GM23338 (cell line): ENCODE results near the gene CTRB2. TPM values are rescaled to one million over a fixed set of nuclear protein-coding genes. Genes with fewer than 3 reads are reported as not detected.

ENCODE experiments used
- ATAC-seq: fragments of 200-7000 bp; cut with Tn5 transposase; 3 replicates; pipeline ENCODE4 v1.9.1; 2020
- DNase-seq: peaks from one replicate; pipeline ENCODE4 v3.0.0-alpha.2; 2015; ENCODE audit warnings: low spot score
- H2AFZ ChIP-seq: fragments of 200-600 bp; sonication (generic); 2 replicates; pipeline ENCODE4 v1.8.0; 2016; ENCODE audit warnings: antibody characterized with exemption, mild to moderate bottlenecking, moderate library complexity
- H3F3A ChIP-seq: fragments of 200-600 bp; sonication (generic); replicated peaks from 2 replicates; pipeline ENCODE4 v1.8.0; 2017; ENCODE audit warnings: antibody characterized with exemption, mixed run types, low read depth
- H3K27ac ChIP-seq: fragments of 200-600 bp; sonication (generic); 2 replicates; pipeline ENCODE4 v1.6.1; 2016; ENCODE audit warnings: low read depth
- H3K27me3 ChIP-seq: fragments of 200-600 bp; sonication (generic); 2 replicates; pipeline ENCODE4 v1.8.0; 2016; ENCODE audit warnings: mild to moderate bottlenecking, mixed run types, moderate library complexity; ENCODE audit not compliant: insufficient read depth
- H3K36me3 ChIP-seq: fragments of 200-600 bp; sonication (generic); 2 replicates; pipeline ENCODE4 v1.8.0; 2016; ENCODE audit warnings: mild to moderate bottlenecking; ENCODE audit not compliant: insufficient read depth
- H3K4me1 ChIP-seq: fragments of 200-600 bp; sonication (generic); 2 replicates; pipeline ENCODE4 v1.8.0; 2016; ENCODE audit warnings: mild to moderate bottlenecking, moderate library complexity; ENCODE audit not compliant: insufficient read depth
- H3K4me2 ChIP-seq: fragments of 200-600 bp; sonication (generic); 2 replicates; pipeline ENCODE4 v1.7.1; 2017; ENCODE audit warnings: mixed run types
- H3K4me3 ChIP-seq: fragments of 200-600 bp; sonication (generic); 2 replicates; pipeline ENCODE4 v1.6.1; 2016; ENCODE audit warnings: mixed run types
- H3K79me2 ChIP-seq: fragments of 200-600 bp; sonication (generic); replicated peaks from 2 replicates; pipeline ENCODE4 v1.8.0; 2017; ENCODE audit warnings: mild to moderate bottlenecking; ENCODE audit not compliant: insufficient read depth
- H3K9me2 ChIP-seq: fragments of 200-600 bp; sonication (generic); 2 replicates; pipeline ENCODE4 v1.8.0; 2017; ENCODE audit not compliant: insufficient read depth
- H4K20me1 ChIP-seq: fragments of 200-600 bp; sonication (generic); replicated peaks from 2 replicates; pipeline ENCODE4 v1.8.0; 2017; ENCODE audit warnings: mild to moderate bottlenecking; ENCODE audit not compliant: insufficient read depth
- H3K27ac Mint-ChIP-seq: 2 replicates; pipeline ENCODE4 v1.8.0; 2020; ENCODE audit warnings: inconsistent platforms, mild to moderate bottlenecking, moderate library complexity, mixed read lengths
- H3K27me3 Mint-ChIP-seq: 3 replicates; pipeline ENCODE4 v1.8.0; 2022; ENCODE audit warnings: low read depth, mild to moderate bottlenecking, moderate library complexity, mixed read lengths, inconsistent platforms; ENCODE audit not compliant: insufficient read depth, poor library complexity
- H3K36me3 Mint-ChIP-seq: 3 replicates; pipeline ENCODE4 v1.8.0; 2021; ENCODE audit warnings: low read depth, mild to moderate bottlenecking, inconsistent platforms, moderate library complexity, mixed read lengths
- H3K4me1 Mint-ChIP-seq: 3 replicates; pipeline ENCODE4 v1.8.0; 2020; ENCODE audit warnings: mild to moderate bottlenecking, inconsistent platforms, mixed read lengths
- H3K4me3 Mint-ChIP-seq: 3 replicates; pipeline ENCODE4 v1.8.0; 2021; ENCODE audit warnings: moderate library complexity, mild to moderate bottlenecking, inconsistent platforms, mixed read lengths
- H3K9me3 Mint-ChIP-seq: 3 replicates; pipeline ENCODE4 v1.8.0; 2020; ENCODE audit warnings: moderate library complexity, mild to moderate bottlenecking, inconsistent platforms, mixed read lengths
- CREB1 ChIP-seq: fragments of 250-450 bp; sonication (Bioruptor Pico); IDR thresholded peaks from 2 replicates; pipeline ENCODE4 v1.5.0; 2020; ENCODE audit warnings: low read depth, mild to moderate bottlenecking, moderate library complexity
- EZH2phosphoT487 ChIP-seq: fragments of 200-600 bp; sonication (generic); IDR thresholded peaks from one replicate; pipeline ENCODE4 v1.8.1; 2018; ENCODE audit warnings: antibody characterized with exemption; ENCODE audit not compliant: unreplicated experiment
- JUNB ChIP-seq: IDR thresholded peaks from one replicate; pipeline ENCODE4 v1.6.1; 2016; ENCODE audit warnings: antibody characterized with exemption; ENCODE audit not compliant: unreplicated experiment
- NANOG ChIP-seq: IDR thresholded peaks from 2 replicates; pipeline ENCODE4 v1.6.1; 2016; ENCODE audit warnings: antibody characterized with exemption, borderline replicate concordance
- POLR2AphosphoS5 ChIP-seq: IDR thresholded peaks from 2 replicates; pipeline ENCODE4 v1.6.1; 2016; ENCODE audit warnings: antibody characterized with exemption, low read depth
- ZNF331 ChIP-seq: fragments of 250-450 bp; sonication (Bioruptor Pico); IDR thresholded peaks from 2 replicates; pipeline ENCODE4 v1.5.0; 2020; ENCODE audit warnings: low read depth, mild to moderate bottlenecking, moderate library complexity
- polyA plus RNA-seq: library from polyadenylated mRNA; unstranded; fragments of >200 nt; fragmentation: Nextera tagmentation; extraction: Ambion mirVana; gene quantifications from 2 replicates; pipeline ENCODE4 v1.2.1, GENCODE V29; 2016
- total RNA-seq: library from RNA; depleted of rRNA; stranded (reverse); fragments of >200 nt; shearing (Covaris generic); gene quantifications from 2 replicates; pipeline ENCODE4 v1.2.3, GENCODE V29; 2014
- TF ChIP-seq, protein P1 (sequence below): IDR thresholded peaks from 2 replicates; pipeline ENCODE4 v1.6.1; 2016; ENCODE audit warnings: antibody characterized with exemption
- TF ChIP-seq, protein P2 (sequence below): IDR thresholded peaks from one replicate; pipeline ENCODE4 v1.6.1; 2018; ENCODE audit warnings: antibody characterized with exemption; ENCODE audit not compliant: unreplicated experiment
- TF ChIP-seq, protein P3 (sequence below): fragments of 250-450 bp; sonication (Bioruptor Pico); IDR thresholded peaks from 2 replicates; pipeline ENCODE4 v1.5.0; 2020; ENCODE audit warnings: mild to moderate bottlenecking, moderate library complexity

The CTRB2 gene
- total and polyA plus RNA-seq, 2 experiments from 2014 or later: not detected

DNA sequence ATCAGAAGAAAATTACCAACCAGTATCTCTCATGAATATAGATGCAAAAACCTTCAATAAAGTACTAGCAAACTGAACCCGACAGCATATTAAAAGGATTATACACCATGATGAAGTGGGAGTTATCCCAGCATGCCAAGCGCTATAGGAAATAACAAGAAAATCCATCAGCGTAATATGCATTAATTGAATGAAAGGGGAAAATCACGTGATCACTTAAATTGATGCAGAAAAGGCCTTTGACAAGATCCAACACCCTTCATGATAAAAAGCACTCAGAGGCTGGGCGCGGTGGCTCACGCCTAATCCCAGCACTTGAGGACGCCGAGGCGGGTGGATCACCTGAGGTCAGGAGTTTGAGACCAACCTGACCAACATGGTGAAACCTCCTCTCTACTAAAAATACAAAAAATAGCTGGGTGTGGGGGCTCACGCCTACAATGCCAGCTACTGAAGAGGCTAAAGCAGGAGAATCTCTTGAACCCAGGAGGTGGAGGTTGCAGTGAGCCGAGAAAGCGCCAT, 4.8 kb downstream of the CTRB2 start:
- Histone ChIP-seq H3K4me1 (peaks cover 8% of the 10 kb centered on the region; the same call in 1 of the 2 replicates), H3K79me2 (no peaks in the 10 kb centered on the region), H3K4me2 (no peak overlapping the region), H2AFZ (peak overlapping the region; percentile 47; the same call in 1 of the 2 replicates), H3K4me3 (no peak overlapping the region), H3K36me3 (no peaks in the 10 kb centered on the region), H3F3A (0 out of 2 replicates have a peak, but pooled peaks cover 7% of the 10 kb centered on the region), H3K27ac (no peak overlapping the region), H3K9me2 (no peaks in the 10 kb centered on the region), H4K20me1 (no peaks in the 10 kb centered on the region), H3K27me3 (no peaks in the 10 kb centered on the region)
- Mint-ChIP-seq H3K4me1 (peaks cover 19% of the 10 kb centered on the region), H3K27ac (no peak overlapping the region), H3K36me3 (no peaks in the 10 kb centered on the region), H3K4me3 (no peak overlapping the region), H3K9me3 (no peaks in the 10 kb centered on the region), H3K27me3 (peaks cover 18% of the 10 kb centered on the region)
- no peak for ATAC-seq
- TF ChIP-seq, protein P1, sequence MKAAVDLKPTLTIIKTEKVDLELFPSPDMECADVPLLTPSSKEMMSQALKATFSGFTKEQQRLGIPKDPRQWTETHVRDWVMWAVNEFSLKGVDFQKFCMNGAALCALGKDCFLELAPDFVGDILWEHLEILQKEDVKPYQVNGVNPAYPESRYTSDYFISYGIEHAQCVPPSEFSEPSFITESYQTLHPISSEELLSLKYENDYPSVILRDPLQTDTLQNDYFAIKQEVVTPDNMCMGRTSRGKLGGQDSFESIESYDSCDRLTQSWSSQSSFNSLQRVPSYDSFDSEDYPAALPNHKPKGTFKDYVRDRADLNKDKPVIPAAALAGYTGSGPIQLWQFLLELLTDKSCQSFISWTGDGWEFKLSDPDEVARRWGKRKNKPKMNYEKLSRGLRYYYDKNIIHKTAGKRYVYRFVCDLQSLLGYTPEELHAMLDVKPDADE: no peak
- TF ChIP-seq, protein P2, sequence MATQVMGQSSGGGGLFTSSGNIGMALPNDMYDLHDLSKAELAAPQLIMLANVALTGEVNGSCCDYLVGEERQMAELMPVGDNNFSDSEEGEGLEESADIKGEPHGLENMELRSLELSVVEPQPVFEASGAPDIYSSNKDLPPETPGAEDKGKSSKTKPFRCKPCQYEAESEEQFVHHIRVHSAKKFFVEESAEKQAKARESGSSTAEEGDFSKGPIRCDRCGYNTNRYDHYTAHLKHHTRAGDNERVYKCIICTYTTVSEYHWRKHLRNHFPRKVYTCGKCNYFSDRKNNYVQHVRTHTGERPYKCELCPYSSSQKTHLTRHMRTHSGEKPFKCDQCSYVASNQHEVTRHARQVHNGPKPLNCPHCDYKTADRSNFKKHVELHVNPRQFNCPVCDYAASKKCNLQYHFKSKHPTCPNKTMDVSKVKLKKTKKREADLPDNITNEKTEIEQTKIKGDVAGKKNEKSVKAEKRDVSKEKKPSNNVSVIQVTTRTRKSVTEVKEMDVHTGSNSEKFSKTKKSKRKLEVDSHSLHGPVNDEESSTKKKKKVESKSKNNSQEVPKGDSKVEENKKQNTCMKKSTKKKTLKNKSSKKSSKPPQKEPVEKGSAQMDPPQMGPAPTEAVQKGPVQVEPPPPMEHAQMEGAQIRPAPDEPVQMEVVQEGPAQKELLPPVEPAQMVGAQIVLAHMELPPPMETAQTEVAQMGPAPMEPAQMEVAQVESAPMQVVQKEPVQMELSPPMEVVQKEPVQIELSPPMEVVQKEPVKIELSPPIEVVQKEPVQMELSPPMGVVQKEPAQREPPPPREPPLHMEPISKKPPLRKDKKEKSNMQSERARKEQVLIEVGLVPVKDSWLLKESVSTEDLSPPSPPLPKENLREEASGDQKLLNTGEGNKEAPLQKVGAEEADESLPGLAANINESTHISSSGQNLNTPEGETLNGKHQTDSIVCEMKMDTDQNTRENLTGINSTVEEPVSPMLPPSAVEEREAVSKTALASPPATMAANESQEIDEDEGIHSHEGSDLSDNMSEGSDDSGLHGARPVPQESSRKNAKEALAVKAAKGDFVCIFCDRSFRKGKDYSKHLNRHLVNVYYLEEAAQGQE: no peak
- TF ChIP-seq POLR2AphosphoS5: no peak
- no peak for TF ChIP-seq CREB1 (CRISPR knock-in tag)
- TF ChIP-seq NANOG: no peak
- no peak for TF ChIP-seq JUNB
- no peak for DNase-seq

DNA sequence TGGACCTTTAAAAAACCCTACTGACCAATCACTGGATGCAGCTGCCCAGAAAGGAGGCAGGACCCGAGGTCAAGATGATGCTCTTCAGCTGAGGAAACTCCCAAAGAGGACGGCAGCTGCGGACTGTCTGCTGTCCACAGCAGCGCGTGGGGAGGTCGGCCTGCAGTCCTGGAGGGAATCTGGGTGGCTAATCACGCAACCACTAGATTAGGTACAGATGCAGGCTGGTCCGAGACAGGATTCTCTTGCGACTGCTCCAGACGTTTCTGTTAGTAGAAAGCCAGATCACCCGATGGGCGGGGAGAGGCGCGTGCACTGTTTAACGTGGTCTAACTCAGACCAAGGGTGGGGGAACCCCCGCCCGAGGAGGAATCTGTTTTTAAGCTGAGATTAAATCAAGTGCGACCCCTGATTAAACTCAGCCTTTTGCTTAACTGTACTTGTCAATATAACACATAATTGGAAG, 8.8 kb downstream of the CTRB2 start:
- no peaks in the 10 kb centered on the region for H3K36me3 Mint-ChIP-seq
- H3F3A ChIP-seq: 0 out of 2 replicates have a peak, but pooled peaks cover 7% of the 10 kb centered on the region
- no peaks in the 10 kb centered on the region for H4K20me1 ChIP-seq
- H3K36me3 ChIP-seq: no peaks in the 10 kb centered on the region
- peaks cover 15% of the 10 kb centered on the region for H3K27me3 Mint-ChIP-seq
- peaks cover 8% of the 10 kb centered on the region; the same call in 1 of the 2 replicates for H3K4me1 ChIP-seq
- no peak overlapping the region for H3K4me2 ChIP-seq
- peaks cover 10% of the 10 kb centered on the region for H3K4me1 Mint-ChIP-seq
- no peaks in the 10 kb centered on the region for H3K27me3 ChIP-seq
- H3K4me3 ChIP-seq: no peak overlapping the region
- no peak overlapping the region for H3K27ac ChIP-seq
- peak overlapping the region; percentile 88 for H2AFZ ChIP-seq
- ATAC-seq: no peak
- H3K9me2 ChIP-seq: no peaks in the 10 kb centered on the region
- no peak for DNase-seq
- no peak overlapping the region for H3K27ac Mint-ChIP-seq
- no peak overlapping the region; the same call in 2 of the 3 replicates for H3K4me3 Mint-ChIP-seq
- no peaks in the 10 kb centered on the region; the same call in 2 of the 3 replicates for H3K9me3 Mint-ChIP-seq
- no peak for TF ChIP-seq NANOG
- TF ChIP-seq, protein P3, sequence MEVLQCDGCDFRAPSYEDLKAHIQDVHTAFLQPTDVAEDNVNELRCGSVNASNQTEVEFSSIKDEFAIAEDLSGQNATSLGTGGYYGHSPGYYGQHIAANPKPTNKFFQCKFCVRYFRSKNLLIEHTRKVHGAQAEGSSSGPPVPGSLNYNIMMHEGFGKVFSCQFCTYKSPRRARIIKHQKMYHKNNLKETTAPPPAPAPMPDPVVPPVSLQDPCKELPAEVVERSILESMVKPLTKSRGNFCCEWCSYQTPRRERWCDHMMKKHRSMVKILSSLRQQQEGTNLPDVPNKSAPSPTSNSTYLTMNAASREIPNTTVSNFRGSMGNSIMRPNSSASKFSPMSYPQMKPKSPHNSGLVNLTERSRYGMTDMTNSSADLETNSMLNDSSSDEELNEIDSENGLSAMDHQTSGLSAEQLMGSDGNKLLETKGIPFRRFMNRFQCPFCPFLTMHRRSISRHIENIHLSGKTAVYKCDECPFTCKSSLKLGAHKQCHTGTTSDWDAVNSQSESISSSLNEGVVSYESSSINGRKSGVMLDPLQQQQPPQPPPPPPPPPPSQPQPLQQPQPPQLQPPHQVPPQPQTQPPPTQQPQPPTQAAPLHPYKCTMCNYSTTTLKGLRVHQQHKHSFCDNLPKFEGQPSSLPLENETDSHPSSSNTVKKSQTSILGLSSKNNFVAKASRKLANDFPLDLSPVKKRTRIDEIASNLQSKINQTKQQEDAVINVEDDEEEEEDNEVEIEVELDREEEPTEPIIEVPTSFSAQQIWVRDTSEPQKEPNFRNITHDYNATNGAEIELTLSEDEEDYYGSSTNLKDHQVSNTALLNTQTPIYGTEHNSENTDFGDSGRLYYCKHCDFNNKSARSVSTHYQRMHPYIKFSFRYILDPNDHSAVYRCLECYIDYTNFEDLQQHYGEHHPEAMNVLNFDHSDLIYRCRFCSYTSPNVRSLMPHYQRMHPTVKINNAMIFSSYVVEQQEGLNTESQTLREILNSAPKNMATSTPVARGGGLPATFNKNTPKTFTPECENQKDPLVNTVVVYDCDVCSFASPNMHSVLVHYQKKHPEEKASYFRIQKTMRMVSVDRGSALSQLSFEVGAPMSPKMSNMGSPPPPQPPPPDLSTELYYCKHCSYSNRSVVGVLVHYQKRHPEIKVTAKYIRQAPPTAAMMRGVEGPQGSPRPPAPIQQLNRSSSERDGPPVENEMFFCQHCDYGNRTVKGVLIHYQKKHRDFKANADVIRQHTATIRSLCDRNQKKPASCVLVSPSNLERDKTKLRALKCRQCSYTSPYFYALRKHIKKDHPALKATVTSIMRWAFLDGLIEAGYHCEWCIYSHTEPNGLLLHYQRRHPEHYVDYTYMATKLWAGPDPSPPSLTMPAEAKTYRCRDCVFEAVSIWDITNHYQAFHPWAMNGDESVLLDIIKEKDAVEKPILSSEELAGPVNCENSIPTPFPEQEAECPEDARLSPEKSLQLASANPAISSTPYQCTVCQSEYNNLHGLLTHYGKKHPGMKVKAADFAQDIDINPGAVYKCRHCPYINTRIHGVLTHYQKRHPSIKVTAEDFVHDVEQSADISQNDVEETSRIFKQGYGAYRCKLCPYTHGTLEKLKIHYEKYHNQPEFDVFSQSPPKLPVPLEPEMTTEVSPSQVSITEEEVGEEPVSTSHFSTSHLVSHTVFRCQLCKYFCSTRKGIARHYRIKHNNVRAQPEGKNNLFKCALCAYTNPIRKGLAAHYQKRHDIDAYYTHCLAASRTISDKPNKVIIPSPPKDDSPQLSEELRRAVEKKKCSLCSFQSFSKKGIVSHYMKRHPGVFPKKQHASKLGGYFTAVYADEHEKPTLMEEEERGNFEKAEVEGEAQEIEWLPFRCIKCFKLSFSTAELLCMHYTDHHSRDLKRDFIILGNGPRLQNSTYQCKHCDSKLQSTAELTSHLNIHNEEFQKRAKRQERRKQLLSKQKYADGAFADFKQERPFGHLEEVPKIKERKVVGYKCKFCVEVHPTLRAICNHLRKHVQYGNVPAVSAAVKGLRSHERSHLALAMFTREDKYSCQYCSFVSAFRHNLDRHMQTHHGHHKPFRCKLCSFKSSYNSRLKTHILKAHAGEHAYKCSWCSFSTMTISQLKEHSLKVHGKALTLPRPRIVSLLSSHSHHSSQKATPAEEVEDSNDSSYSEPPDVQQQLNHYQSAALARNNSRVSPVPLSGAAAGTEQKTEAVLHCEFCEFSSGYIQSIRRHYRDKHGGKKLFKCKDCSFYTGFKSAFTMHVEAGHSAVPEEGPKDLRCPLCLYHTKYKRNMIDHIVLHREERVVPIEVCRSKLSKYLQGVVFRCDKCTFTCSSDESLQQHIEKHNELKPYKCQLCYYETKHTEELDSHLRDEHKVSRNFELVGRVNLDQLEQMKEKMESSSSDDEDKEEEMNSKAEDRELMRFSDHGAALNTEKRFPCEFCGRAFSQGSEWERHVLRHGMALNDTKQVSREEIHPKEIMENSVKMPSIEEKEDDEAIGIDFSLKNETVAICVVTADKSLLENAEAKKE (CRISPR knock-in tag): no peak
- no peak for TF ChIP-seq CREB1 (CRISPR knock-in tag)
- TF ChIP-seq JUNB: no peak
- no peak for TF ChIP-seq ZNF331
- TF ChIP-seq EZH2phosphoT487: no peak
- no peaks in the 10 kb centered on the region for H3K79me2 ChIP-seq
